Tibial artery (tissue), 4 donors: ENCODE data around the gene GNPTAB.

Experiments
- DNase-seq, 2 donors: peaks; one replicate each; pipeline ENCODE4 v3.0.0-alpha.2; 2019
- H3K27ac ChIP-seq, 2 donors: fragments of 200-600 bp; sonication (generic) in 1 of 2; 1 replicate in 1 of 2; 2 replicates in 1 of 2; pipeline ENCODE4 v1.5.1; 2018 to 2019; ENCODE audit warnings: mild to moderate bottlenecking in 1 of 2
- H3K27me3 ChIP-seq, 2 donors: fragments of 200-600 bp; sonication (generic) in 1 of 2; one replicate each; pipeline versions ENCODE4 v1.5.1 to v1.6.0; 2016 to 2019
- H3K36me3 ChIP-seq, 3 donors: fragments of 200-600 bp; sonication (generic) in 2 of 3; one replicate each; pipeline ENCODE4 v1.5.1; 2016 to 2019; ENCODE audit warnings: mild to moderate bottlenecking in 2 of 3
- H3K4me1 ChIP-seq, 4 donors: fragments of 200-600 bp; sonication (generic) in 2 of 4; 1 replicate in 3 of 4; 2 replicates in 1 of 4; pipeline ENCODE4 v1.5.1; 2016 to 2019
- H3K4me3 ChIP-seq, 2 donors: fragments of 200-600 bp; sonication (generic) in 1 of 2; 1 replicate in 1 of 2; 2 replicates in 1 of 2; pipeline ENCODE4 v1.5.1; 2018 to 2019; ENCODE audit warnings: mild to moderate bottlenecking in 2 of 2
- H3K9me3 ChIP-seq, 3 donors: fragments of 200-600 bp; sonication (generic) in 1 of 3; one replicate each; pipeline ENCODE4 v1.5.1; 2016 to 2019
- CTCF ChIP-seq, 2 experiments: fragments of 200-600 bp in 1 of 2; fragments of 450-650 bp in 1 of 2; IDR thresholded peaks; one replicate each; pipeline ENCODE4 v1.5.1; 2017 to 2019; ENCODE audit warnings: antibody characterized with exemption in 2 of 2, mild to moderate bottlenecking in 1 of 2, moderate library complexity in 1 of 2
- intact Hi-C: fragments of 100-400 bp; cut with DNase I; formaldehyde crosslinking; loops from one replicate; pipeline ENCODE4 v1.15.0; 2023; ENCODE audit warnings: low total_unique reads

Gene GNPTAB

GRCh38 chr12:101830367-101831325 is at the start of gene GNPTAB:
Gene GNPTAB (minus strand): TSS chr12:101830959. CDS start chr12:101830675, 284 bp downstream.
- H3K4me3 ChIP-seq = peak within 1 kb of the TSS; percentile 67 to 74
- H3K4me1 ChIP-seq = peaks cover 0 to 22% (median 9%) of the 10 kb centered on the region in 4 donors
- no peaks in the 10 kb centered on the region for H3K27me3 ChIP-seq
- DNase-seq = peak; percentile 86 to 93
- no peaks in the 10 kb centered on the region for H3K36me3 ChIP-seq
- intact Hi-C loops = loop anchor here (2.0 kb wide), 1 partner anchor 46 kb away; the partner anchor contains the start of gene DRAM1
- H3K27ac ChIP-seq = peak within 1 kb of the TSS; percentile 68 to 81
- peak; percentile 78 to 93 for TF ChIP-seq CTCF (IDR thresholded peaks at IDR 0.05)
- no peaks in the 10 kb centered on the region for H3K9me3 ChIP-seq

- no peaks in the 10 kb centered on the region for H3K36me3 ChIP-seq
- peak overlapping the region; percentile 71 to 74 for H3K4me3 ChIP-seq
- no peaks in the 10 kb centered on the region for H3K9me3 ChIP-seq
- H3K27me3 ChIP-seq = no peaks in the 10 kb centered on the region
- TF ChIP-seq CTCF (IDR thresholded peaks at IDR 0.05) = no peak
- intact Hi-C loops = loop anchor here (10.0 kb wide), 1 partner anchor 186 kb away; the partner anchor contains the start of gene WASHC3
- H3K27ac ChIP-seq = peak overlapping the region; percentile 94 to 99
- DNase-seq = no peak
- H3K4me1 ChIP-seq = peaks cover 0 to 18% (median 4%) of the 10 kb centered on the region in 4 donors
Observed at GRCh38 chr12:101878243-101878821, 47.6 kb upstream of the GNPTAB start.

- DNase-seq = peak; percentile 25 to 71
- Histone ChIP-seq H3K4me3 (peak overlapping the region; percentile 71 to 74), H3K27me3 (no peaks in the 10 kb centered on the region), H3K36me3 (no peaks in the 10 kb centered on the region), H3K4me1 (peaks cover 0 to 18% (median 4%) of the 10 kb centered on the region in 4 donors), H3K9me3 (no peaks in the 10 kb centered on the region), H3K27ac (peak overlapping the region; percentile 94 to 99)
- no peak for TF ChIP-seq CTCF (IDR thresholded peaks at IDR 0.05)
- intact Hi-C loops = loop anchor here (2.0 to 10.0 kb wide), 2 partner anchors 47 to 187 kb away; partner anchors contain the start of genes GNPTAB and WASHC3
Observed at GRCh38 chr12:101877806-101878242, 47.1 kb upstream of the GNPTAB start.

GRCh38 chr12:101876861-101877805 is 46.4 kb upstream of the GNPTAB start, which contains the start of gene DRAM1:
Gene DRAM1 (plus strand): TSS chr12:101877580. CDS start chr12:101877790, 210 bp downstream.
- intact Hi-C loops = loop anchor here (2.0 to 10.0 kb wide), 2 partner anchors 46 to 188 kb away; partner anchors contain the start of genes GNPTAB and WASHC3
- H3K4me1 ChIP-seq = peaks cover 0 to 18% (median 4%) of the 10 kb centered on the region in 4 donors
- no peaks in the 10 kb centered on the region for H3K9me3 ChIP-seq
- no peaks in the 10 kb centered on the region for H3K36me3 ChIP-seq
- peak; percentile 11 to 12 for TF ChIP-seq CTCF (IDR thresholded peaks at IDR 0.05)
- peak; percentile 89 to 95 for DNase-seq
- H3K27ac ChIP-seq = peak within 1 kb of the TSS; percentile 94 to 99
- peak within 1 kb of the TSS; percentile 71 to 74 for H3K4me3 ChIP-seq
- no peaks in the 10 kb centered on the region for H3K27me3 ChIP-seq
